ENCODE data around the gene NSUN2.
"Not testable (repeated sequence)": the region's sequence is repeated elsewhere in the genome, so short reads cannot be mapped to it uniquely, and the experiment has no call there.

NSUN2 gene

DNA sequence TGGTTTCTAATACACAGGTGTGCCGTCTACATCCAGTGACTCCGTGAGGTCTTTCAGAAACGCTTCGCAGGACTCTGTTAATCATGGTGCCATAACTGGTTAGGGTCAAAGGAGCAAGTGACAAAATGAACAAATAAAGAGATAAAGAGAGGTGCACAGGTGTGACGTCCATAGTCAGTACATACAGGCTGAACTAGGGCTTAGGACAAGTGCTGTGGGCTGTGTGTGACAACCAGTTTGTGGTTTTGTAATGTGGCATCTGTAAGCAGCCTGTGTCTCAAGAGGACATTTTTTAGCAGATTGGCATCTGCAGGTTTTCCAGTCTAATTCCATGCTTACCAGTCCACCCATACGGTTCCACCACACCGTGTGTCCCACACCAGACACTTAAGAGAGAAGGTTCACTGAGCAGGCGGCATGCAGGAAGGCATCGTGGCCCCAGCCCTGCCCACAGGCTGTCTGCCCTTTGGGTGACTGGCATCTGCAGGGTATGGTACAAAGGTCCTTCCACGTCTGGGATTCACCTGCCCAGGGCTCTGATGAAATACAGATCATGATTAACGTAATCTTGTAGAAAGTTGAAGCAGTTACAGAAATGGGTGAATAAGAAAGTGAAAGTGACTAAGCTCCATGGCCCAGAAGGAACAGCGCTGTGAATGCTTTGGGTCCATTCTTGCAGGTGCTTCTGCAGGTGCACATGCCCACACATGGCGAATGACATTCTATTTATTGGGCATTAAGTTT, 27.3 kb upstream of the NSUN2 start:
- peak overlapping the region; percentile 57; the same call in 1 of the 2 replicates for H3K4me3 ChIP-seq (ENCODE audit: low read length)
- TF ChIP-seq ZNF274 (IDR thresholded peaks at IDR 0.05; ENCODE audit: low read depth, low read length): no peak

DNA sequence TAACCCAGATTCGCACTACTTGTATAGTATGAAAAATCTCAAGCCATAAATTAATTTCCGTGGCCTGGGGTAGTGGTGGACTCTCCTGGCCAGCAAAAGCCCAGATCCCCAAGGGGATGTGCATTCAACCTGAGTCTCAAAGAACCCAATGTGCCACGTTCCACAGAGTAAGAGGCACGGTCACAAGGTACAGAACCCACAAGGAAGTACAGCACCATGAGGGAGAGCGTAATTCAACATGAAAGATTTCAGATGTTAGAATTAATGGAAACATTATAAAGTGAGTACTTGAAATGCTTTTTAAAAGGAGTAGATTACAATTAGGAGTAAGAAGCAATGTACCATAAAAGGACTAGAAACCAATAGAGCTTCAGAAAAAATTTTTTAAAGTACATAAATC, 23.8 kb upstream of the NSUN2 start:
- no peak overlapping the region for H3K4me3 ChIP-seq (ENCODE audit: low read length)
- no peak for TF ChIP-seq ZNF274 (IDR thresholded peaks at IDR 0.05; ENCODE audit: low read depth, low read length)

DNA sequence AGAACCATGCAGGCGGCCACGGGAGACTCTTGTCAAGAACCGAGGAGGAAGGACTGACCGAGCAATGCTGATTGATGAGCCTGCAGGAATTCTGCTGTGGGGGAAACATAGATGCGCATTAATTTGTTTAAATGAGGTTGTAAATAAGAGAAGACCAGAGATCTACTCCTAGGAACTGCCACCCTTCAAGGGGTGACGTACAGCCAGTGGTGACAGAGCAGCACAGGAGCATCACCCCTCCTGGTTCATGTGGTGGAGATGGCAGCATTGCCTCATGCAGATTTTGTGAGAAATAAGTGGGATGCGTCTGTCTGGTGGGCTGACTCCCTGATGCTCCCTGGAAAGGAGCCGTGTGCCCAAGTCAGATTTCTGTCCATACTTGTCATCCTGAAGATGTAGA, 22.6 kb upstream of the NSUN2 start:
- no peak for TF ChIP-seq ZNF274 (IDR thresholded peaks at IDR 0.05; ENCODE audit: low read depth, low read length)
- no peak overlapping the region for H3K4me3 ChIP-seq (ENCODE audit: low read length)

DNA sequence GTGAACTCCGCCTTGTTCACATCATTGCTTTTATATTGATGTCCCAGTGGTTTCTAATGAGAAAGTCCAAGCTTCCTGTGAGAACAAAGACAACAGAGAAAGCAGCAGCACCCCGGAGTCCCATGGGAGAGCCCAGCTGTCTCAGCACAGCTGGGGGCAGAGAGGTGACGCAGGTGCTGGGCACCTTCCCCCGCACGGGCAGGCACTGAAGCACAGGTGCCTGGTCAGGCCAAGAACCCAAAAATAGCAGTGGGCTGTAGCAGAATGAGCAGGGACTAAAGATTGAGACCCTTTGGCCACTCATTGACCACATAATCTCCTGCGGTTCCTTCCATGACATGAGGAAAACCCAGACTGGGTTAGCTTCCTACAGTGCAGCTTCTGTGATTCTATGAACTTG, 19.2 kb upstream of the NSUN2 start:
- no peak overlapping the region for H3K4me3 ChIP-seq (ENCODE audit: low read length)
- TF ChIP-seq ZNF274 (IDR thresholded peaks at IDR 0.05; ENCODE audit: low read depth, low read length): no peak

DNA sequence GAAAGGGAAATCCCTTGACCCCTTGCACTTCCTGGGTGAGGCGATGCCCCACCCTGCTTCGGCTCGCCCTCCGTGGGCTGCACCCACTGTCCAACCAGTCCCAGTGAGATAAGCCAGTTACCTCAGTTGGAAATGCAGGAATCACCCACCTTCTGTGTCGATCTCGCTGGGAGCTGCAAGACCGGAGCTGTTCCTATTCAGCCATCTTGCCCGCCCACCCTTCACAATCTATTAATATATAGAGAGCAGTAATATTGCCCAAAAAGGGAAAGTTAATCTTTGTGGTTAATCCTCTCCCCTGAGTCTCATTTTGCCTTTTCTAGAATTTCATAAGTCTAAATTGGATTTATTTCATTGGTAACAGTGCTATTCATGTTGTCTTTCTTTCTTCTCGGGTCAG, 16.8 kb upstream of the NSUN2 start:
- TF ChIP-seq ZNF274 (IDR thresholded peaks at IDR 0.05; ENCODE audit: low read depth, low read length): no peak

DNA sequence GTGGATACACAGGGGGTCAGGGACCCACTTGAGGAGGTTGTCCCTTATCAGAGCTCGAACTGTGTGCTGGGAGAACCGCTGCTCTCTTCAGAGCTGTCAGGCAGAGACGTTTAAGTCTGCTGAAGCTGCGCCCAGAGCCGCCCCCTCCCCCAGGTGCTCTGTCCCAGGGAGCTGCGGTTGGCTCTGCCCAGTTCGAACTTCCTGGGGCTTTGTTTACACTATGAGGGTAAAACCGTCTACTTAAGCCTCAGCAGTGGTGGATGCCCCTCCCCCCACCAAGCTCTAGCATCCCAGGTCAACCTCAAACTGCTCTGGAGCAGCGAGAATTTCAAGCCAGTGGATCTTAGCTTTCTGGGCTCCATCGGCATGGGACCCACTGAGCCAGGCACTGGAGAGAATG, 16.3 kb upstream of the NSUN2 start:
- no peak for TF ChIP-seq ZNF274 (IDR thresholded peaks at IDR 0.05; ENCODE audit: low read depth, low read length)
- no peak overlapping the region for H3K4me3 ChIP-seq (ENCODE audit: low read length)

More for the DNA sequence above, 16.8 kb upstream of the NSUN2 start:
- H3K4me3 ChIP-seq (ENCODE audit: low read length): no peak overlapping the region

DNA sequence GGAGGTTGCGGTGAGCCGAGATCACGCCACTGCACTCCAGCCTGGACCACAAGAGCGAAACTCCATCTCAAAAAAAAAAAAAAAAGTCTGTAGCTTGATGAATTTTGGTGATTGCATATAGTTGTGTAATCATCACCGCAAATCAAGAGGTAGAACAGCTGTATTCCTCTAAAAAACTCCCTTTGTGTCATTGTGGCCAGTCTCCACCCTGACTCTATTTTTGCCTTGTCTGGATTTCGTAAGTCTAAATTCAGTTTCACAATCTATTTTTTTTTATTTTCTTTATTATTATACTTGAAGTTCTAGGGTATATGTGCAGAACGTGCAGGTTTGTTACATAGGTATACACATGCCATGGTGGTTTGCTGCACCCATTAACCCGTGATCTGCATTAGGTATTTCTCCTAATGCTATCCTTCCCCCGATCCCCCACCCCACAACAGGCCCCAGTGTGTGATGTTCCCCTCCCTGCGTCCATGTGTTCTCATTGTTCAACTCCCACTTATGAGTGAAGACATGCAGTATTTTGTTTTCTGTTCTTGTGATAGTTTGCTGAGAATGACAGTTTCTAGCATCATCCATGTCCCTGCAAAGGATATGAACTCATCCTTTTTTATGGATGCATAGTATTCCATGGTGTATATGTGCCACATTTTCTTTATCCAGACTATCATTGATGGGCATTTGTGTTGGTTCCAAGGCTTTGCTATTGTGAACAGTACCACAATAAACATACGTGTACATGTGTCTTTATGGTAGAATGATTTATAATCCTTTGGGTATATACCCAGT, 12.9 kb upstream of the NSUN2 start:
- H3K4me3 ChIP-seq (ENCODE audit: low read length): not testable (repeated sequence)

DNA sequence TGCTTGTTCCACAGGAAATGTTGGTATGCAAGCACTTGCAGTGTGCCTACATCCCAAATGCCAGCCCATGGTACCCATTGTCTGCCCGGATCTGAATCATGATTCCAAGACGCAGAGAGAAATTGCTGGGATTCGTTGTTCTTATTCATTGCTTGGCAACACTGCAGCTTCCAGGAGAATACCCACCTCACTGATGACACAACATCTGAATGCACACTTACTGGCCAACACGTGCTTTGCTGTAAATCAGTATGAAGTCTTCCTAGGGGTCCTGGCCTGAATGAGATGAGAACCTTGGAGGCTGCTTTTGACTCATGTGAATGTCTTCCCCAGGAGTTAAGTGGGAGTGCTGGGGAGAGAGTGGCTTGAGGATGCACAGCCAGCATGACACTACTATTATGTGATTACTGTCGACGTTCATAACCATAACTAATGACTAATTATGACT, 12.0 kb upstream of the NSUN2 start:
- H3K4me3 ChIP-seq (ENCODE audit: low read length): no peak overlapping the region
- no peak for TF ChIP-seq ZNF274 (IDR thresholded peaks at IDR 0.05; ENCODE audit: low read depth, low read length)

DNA sequence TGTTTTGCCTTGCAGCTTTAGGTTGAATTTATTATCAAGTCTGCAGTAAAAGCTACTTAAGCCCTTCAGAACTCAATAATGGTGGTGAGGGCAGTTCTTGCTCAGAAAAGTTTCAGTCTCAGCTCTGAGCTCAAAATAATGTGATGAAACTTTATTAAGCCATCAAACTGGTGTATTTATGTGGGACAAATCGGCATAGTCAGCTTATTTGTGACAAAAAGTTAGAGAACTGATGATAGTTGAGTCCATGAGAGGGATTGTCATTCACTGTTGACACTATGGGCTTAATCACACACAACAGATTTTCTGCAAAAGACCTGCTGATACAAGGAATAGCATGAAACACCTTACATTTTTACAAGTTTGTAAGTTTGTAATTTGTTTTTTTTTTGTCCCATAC, 9.8 kb upstream of the NSUN2 start:
- no peak for TF ChIP-seq ZNF274 (IDR thresholded peaks at IDR 0.05; ENCODE audit: low read depth, low read length)
- H3K4me3 ChIP-seq (ENCODE audit: low read length): no peak overlapping the region

DNA sequence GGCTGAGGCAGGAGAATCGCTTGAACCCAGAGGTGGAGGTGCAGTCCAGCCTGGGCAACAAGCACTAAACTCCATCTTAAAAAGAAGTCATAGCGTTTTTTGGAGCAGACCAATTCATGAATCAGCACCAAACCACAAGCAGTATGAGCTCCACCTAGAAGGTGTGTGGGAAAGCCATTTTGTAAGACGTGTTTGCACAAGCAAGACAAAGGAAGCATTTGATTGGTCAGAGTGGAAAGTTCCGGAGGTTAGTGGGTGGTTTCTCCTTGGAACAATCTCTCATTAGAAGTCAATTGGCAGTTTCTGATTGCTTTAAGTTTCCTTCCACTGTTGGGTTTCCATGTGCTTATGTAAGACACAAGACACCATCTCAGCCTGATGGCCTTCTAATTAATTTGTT, 5.4 kb upstream of the NSUN2 start:
- H3K4me3 ChIP-seq (ENCODE audit: low read length): no peak overlapping the region
- no peak for TF ChIP-seq ZNF274 (IDR thresholded peaks at IDR 0.05; ENCODE audit: low read depth, low read length)

DNA sequence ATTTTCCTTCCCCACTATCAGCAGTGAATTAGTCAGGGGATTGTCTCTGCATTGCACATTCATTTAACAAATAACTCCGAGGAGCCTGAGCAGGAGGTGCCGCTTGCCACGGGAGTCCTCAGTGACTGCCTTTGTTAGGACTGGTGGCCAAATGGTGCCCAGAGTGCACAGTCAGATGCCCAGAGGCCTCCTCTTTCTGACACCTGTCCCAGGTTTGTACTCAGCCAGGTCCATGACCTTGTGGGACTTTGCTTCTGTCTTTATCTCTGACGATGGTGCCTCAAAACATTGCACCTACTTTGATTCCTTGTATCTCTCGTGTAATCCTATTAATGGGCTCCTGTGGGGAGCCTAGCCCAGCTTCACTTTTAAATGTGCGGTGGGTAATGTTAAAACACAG, 4.7 kb upstream of the NSUN2 start:
- H3K4me3 ChIP-seq (ENCODE audit: low read length): no peak overlapping the region
- no peak for TF ChIP-seq ZNF274 (IDR thresholded peaks at IDR 0.05; ENCODE audit: low read depth, low read length)

DNA sequence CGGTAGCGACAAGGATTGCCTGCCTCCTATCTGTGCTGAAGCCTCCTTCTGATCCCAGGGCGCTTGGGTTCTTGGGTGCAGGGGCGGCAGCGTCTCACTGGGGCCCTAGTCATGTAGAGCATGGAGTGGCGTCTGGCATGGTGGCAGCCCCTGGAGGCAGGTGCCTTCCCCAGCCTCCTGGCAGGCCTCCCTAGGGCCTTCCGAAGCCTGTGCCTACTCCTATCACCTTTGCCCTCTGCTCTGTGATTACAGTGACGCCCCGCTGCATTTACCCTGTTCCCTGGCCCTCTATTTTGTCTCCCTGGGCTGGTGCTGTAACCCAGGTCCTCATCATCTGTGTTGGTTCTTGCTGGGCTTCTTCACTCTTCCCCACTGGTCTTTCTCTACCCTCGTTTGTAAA, 4.2 kb upstream of the NSUN2 start:
- no peak overlapping the region for H3K4me3 ChIP-seq (ENCODE audit: low read length)
- TF ChIP-seq ZNF274 (IDR thresholded peaks at IDR 0.05; ENCODE audit: low read depth, low read length): no peak

DNA sequence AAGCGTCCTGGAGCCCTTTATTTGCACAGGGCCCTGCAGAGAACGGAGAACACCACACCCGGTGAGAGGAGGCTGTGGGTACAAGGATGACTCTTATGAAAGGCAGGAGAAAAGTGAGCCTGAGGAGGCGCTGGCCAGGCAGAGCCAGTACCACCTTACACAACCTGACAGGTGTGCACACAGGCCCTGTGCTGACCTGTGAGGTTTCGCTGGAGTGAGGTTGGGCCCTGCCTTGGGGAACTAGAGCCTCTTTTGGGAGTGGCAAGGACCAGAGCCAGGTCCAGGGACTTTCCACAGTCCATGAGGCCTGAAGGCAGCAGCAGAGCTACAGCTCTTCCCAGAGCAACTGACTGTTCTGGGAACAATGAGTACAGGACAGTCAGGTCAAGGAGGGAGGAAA, 3.4 kb upstream of the NSUN2 start:
- TF ChIP-seq ZNF274 (IDR thresholded peaks at IDR 0.05; ENCODE audit: low read depth, low read length): no peak
- no peak overlapping the region for H3K4me3 ChIP-seq (ENCODE audit: low read length)

DNA sequence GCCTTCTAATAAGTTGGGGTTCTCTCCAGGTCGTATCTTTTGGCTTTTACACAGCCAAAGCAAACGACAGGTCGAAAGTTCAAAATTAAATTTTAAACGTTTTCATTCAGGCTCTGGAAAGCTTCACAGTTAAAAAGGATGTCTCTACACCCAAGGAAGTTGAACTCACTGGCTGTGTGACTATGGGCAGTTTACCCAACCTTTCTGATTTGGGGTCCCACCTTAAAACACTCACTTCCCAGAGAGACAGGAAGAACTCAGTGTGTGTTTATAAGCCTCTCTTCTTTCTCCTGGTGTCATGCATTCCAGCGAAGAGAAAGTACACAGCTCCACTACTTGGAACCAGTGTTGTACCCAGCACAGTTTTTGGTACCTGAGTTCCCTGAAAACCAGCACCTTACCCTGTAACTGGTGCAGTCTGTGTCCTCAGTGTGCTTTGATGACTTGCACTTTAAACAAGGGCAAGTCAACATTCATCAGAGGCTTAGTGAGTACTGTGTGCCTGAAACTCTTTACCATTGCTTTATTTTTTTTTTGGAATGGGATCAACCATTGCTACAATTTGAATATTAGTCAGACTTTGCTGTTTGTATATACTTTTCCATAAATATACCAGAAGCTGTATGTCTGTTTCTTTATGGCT, 2.1 kb upstream of the NSUN2 start:
- no peak for TF ChIP-seq ZNF274 (IDR thresholded peaks at IDR 0.05; ENCODE audit: low read depth, low read length)
- H3K4me3 ChIP-seq (ENCODE audit: low read length): no peak overlapping the region

DNA sequence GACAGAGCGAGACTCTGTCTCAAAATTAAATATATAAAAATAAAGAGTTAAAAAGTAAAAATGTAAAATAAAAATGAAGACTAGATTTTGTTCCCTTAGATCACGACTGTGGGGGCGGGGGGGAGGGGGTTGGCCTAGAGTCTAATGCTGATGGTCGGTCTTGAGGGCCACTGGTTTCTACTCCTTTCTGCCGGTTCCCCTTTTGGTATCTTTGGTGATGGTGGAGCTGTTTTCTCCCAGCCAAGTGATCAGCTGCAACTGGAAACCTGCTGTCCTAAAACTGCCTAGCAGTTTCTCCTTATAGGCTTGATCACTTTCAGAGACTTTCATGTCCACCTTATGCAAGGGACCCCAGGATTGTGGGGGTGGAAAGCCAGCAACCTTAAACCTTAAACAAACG, 1.5 kb upstream of the NSUN2 start:
- H3K4me3 ChIP-seq (ENCODE audit: low read length): peak overlapping the region; percentile 73
- TF ChIP-seq ZNF274 (IDR thresholded peaks at IDR 0.05; ENCODE audit: low read depth, low read length): no peak

All from GM08714 (cell line).